D721Med (cell line): ENCODE results near the gene CEMIP.

Experiments used
- DNase-seq: peaks from one replicate; pipeline ENCODE4 v3.0.0; 2011; ENCODE audit warnings: low spot score; ENCODE audit not compliant: insufficient read length
- FAIRE-seq: peaks from 2 replicates; lab custom pipeline; 2011; peaks lifted over from hg19 to GRCh38; lab: Jason Lieb, UNC
- CTCF ChIP-seq: IDR thresholded peaks from 2 replicates; pipeline ENCODE4 v1.5.1; 2012; ENCODE audit warnings: mild to moderate bottlenecking, control low read depth; ENCODE audit not compliant: insufficient read depth; ENCODE audit errors: missing control alignments

The CEMIP gene

GRCh38 chr15:80989518-80990478 is 210.6 kb downstream of the CEMIP start, which contains the start of gene MESD:
MESD (minus strand) TSS chr15:80989819; CDS start chr15:80989791, 28 bp downstream.
- FAIRE-seq (no peak), DNase-seq (peak; percentile 86)
- TF ChIP-seq CTCF: no peak

GRCh38 chr15:80990955-80991354 is 211.8 kb downstream of the CEMIP start:
- no peak for FAIRE-seq
- TF ChIP-seq CTCF: no peak

GRCh38 chr15:80991421-80991820 is 212.3 kb downstream of the CEMIP start:
- TF ChIP-seq CTCF: peak; percentile 6
- DNase-seq (no peak), FAIRE-seq (no peak)

More at GRCh38 chr15:80990955-80991354, 211.8 kb downstream of the CEMIP start:
- DNase-seq: no peak

- no peak for TF ChIP-seq CTCF
- no peak for FAIRE-seq
- no peak for DNase-seq
Observed at GRCh38 chr15:80992006-80992405, 212.8 kb downstream of the CEMIP start.

- TF ChIP-seq CTCF: no peak
- FAIRE-seq (no peak), DNase-seq (no peak)
Observed at GRCh38 chr15:80992441-80992840, 213.3 kb downstream of the CEMIP start.

- peak; percentile 34 for TF ChIP-seq CTCF
- DNase-seq (no peak), FAIRE-seq (no peak)
Observed at GRCh38 chr15:80996247-80996646, 217.1 kb downstream of the CEMIP start.

GRCh38 chr15:80997692-80998091 is 218.5 kb downstream of the CEMIP start:
- DNase-seq (no peak), FAIRE-seq (no peak)
- TF ChIP-seq CTCF: no peak
